ENCODE data around the gene KCNK7.

GRCh38 chr11:65571420-65571819 lies 24.2 kb downstream of the KCNK7 start:
- TF ChIP-seq GATA3 (IDR thresholded peaks at IDR 0.05; ENCODE audit: low read depth, low read length) (no peak), GATA2 (IDR thresholded peaks at IDR 0.05; ENCODE audit: low read depth, low read length) (no peak)
